ENCODE data around the gene MAGI2. TPM values are rescaled to one million over a fixed set of nuclear protein-coding genes. Genes with fewer than 3 reads are reported as not detected.

MAGI2 gene
- total RNA-seq, 1 donor = 18.8 TPM

DNA sequence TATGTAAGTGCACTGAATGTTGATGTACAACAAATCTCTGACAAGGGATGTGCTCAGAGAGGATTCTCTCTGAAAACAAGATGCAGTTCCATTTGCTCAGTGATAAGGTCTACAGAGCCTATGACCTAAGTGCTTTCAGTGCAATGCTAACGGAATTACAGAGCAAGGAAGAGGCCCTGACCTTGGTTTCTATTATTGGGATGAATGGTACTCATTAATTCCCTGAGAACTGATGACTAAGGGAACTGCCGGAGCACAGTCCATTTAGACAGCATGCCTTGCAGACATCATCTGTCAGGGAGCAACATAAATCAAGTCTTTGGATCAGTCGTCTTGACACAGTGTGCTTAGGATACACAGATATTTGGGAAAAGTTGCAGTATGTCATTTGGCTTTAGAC is 1314.1 kb downstream of the MAGI2 start:
- no peaks in the 10 kb centered on the region for H4K20me1 ChIP-seq (ENCODE audit: insufficient read depth, low read length)
- peaks cover 23% of the 10 kb centered on the region for H3K4me1 ChIP-seq (ENCODE audit: insufficient read depth, low read length)
- no peak overlapping the region for H3K4me3 ChIP-seq (ENCODE audit: insufficient read depth, low read length)
- TF ChIP-seq, protein P1, sequence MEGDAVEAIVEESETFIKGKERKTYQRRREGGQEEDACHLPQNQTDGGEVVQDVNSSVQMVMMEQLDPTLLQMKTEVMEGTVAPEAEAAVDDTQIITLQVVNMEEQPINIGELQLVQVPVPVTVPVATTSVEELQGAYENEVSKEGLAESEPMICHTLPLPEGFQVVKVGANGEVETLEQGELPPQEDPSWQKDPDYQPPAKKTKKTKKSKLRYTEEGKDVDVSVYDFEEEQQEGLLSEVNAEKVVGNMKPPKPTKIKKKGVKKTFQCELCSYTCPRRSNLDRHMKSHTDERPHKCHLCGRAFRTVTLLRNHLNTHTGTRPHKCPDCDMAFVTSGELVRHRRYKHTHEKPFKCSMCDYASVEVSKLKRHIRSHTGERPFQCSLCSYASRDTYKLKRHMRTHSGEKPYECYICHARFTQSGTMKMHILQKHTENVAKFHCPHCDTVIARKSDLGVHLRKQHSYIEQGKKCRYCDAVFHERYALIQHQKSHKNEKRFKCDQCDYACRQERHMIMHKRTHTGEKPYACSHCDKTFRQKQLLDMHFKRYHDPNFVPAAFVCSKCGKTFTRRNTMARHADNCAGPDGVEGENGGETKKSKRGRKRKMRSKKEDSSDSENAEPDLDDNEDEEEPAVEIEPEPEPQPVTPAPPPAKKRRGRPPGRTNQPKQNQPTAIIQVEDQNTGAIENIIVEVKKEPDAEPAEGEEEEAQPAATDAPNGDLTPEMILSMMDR (IDR thresholded peaks at IDR 0.05; ENCODE audit: extremely low read depth, low read depth, low read length) = no peak
- no peaks in the 10 kb centered on the region for H3K9me3 ChIP-seq (ENCODE audit: low read depth, low read length)
- H3K4me2 ChIP-seq (ENCODE audit: insufficient read depth, low read length) = no peak overlapping the region
- DNase-seq (ENCODE audit: insufficient read length, low spot score, missing footprints) = peak; percentile 66
- no peaks in the 10 kb centered on the region for H3K36me3 ChIP-seq (ENCODE audit: insufficient read depth, low read length)
- H2AFZ ChIP-seq (ENCODE audit: low read length) = no peak overlapping the region
- no peak overlapping the region for H3K27ac ChIP-seq (ENCODE audit: low read depth, low read length)
- H3K27me3 ChIP-seq (ENCODE audit: insufficient read depth, low read length) = no peaks in the 10 kb centered on the region
- H3K79me2 ChIP-seq (ENCODE audit: insufficient read depth, low read length) = no peaks in the 10 kb centered on the region

DNA sequence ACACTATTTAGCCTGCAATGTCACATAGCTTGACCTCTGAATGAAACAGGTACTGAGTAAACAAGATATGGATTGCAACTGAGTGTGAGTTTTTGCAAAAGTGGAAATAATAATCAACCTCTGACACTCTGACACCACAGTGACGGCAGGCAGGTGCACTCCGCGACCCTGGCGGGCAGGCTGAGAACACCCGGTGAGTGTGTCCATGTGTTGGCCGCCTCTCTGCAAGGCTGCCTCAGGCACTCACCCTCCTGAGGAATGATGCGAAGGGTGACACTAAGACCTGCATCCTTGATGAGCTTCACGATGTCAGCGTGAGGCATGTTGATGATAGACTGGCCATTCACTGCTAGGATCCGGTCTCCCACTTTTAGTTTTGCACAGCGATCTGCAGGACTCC is 1318.7 kb downstream of the MAGI2 start:
- H3K4me1 ChIP-seq (ENCODE audit: insufficient read depth, low read length) = peaks cover 9% of the 10 kb centered on the region

DNA sequence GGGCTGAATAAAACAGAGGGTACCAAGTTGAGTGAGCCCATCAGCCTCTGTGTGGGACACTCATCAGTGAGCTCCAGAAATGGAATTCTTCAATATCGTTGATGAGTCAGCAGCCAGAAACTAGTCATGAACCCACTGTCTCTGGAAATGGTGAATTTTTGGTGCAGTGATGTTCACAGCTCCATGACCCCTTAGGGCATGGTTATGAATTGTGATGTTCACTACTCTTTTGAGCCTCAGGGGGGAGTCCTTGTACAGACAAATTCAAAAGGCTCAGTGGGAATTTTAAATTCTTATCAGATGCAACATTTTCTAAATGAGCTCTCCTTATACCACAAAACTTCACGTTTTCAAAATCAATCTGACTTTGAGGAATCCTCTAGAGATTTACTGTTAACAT is 1319.2 kb downstream of the MAGI2 start:
- peaks cover 4% of the 10 kb centered on the region for H3K4me1 ChIP-seq (ENCODE audit: insufficient read depth, low read length)
- H3K36me3 ChIP-seq (ENCODE audit: insufficient read depth, low read length) = no peaks in the 10 kb centered on the region
- TF ChIP-seq, protein P1 (IDR thresholded peaks at IDR 0.05; ENCODE audit: extremely low read depth, low read depth, low read length) = peak; percentile 75
- no peak overlapping the region for H2AFZ ChIP-seq (ENCODE audit: low read length)
- H3K4me2 ChIP-seq (ENCODE audit: insufficient read depth, low read length) = no peak overlapping the region
- peak; percentile 90 for DNase-seq (ENCODE audit: insufficient read length, low spot score, missing footprints)
- no peaks in the 10 kb centered on the region for H3K9me3 ChIP-seq (ENCODE audit: low read depth, low read length)
- H3K4me3 ChIP-seq (ENCODE audit: insufficient read depth, low read length) = no peak overlapping the region
- no peaks in the 10 kb centered on the region for H3K79me2 ChIP-seq (ENCODE audit: insufficient read depth, low read length)
- H3K27me3 ChIP-seq (ENCODE audit: insufficient read depth, low read length) = no peaks in the 10 kb centered on the region
- H3K27ac ChIP-seq (ENCODE audit: low read depth, low read length) = no peak overlapping the region
- H4K20me1 ChIP-seq (ENCODE audit: insufficient read depth, low read length) = no peaks in the 10 kb centered on the region

More for the DNA sequence above, 1318.7 kb downstream of the MAGI2 start:
- Histone ChIP-seq H4K20me1 (ENCODE audit: insufficient read depth, low read length) (no peaks in the 10 kb centered on the region), H3K27ac (ENCODE audit: low read depth, low read length) (no peak overlapping the region), H3K4me2 (ENCODE audit: insufficient read depth, low read length) (no peak overlapping the region), H2AFZ (ENCODE audit: low read length) (no peak overlapping the region), H3K9me3 (ENCODE audit: low read depth, low read length) (no peaks in the 10 kb centered on the region), H3K79me2 (ENCODE audit: insufficient read depth, low read length) (no peaks in the 10 kb centered on the region), H3K4me3 (ENCODE audit: insufficient read depth, low read length) (no peak overlapping the region), H3K27me3 (ENCODE audit: insufficient read depth, low read length) (no peaks in the 10 kb centered on the region), H3K36me3 (ENCODE audit: insufficient read depth, low read length) (no peaks in the 10 kb centered on the region)
- TF ChIP-seq, protein P1 (IDR thresholded peaks at IDR 0.05; ENCODE audit: extremely low read depth, low read depth, low read length) = no peak
- no peak for DNase-seq (ENCODE audit: insufficient read length, low spot score, missing footprints)

DNA sequence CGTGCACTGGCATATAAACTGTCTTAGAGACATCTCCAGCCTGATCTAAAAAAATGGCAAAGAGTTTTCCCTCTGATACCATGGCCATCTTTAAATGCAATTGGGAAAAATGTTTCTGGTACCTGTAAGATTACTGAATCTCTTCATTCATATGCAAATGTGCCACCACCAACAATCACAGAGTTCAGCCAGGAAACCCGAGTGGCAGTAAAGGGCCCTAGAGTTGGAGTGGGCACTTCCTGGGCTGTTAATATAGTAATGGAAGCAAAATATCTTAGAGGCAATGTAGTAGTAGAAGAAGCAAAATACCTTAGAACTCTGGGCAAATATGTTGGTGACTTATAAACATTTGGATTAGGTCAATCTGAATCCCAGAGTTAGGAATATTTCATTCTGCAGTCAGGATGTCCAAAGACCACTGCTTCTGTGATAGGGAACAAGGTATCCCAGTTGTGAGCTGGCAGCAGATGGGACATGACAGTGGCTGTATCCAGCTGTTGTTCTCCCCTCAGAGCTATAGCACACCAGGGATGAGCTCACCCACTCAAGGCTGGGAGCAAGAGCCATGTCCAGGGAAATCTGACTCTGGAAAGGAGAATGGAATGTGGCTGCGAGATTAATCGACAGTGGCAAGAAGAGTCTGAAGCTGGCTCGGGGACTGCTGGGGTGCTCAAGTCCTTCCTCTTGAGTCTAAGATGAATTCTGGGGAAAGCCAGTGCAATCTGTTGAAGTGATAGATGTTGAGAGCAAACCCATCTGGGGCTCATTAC is 1322.8 kb downstream of the MAGI2 start:
- peaks cover 2% of the 10 kb centered on the region for H3K4me1 ChIP-seq (ENCODE audit: insufficient read depth, low read length)
- DNase-seq (ENCODE audit: insufficient read length, low spot score, missing footprints) = peak; percentile 49
- H3K27me3 ChIP-seq (ENCODE audit: insufficient read depth, low read length) = no peaks in the 10 kb centered on the region
- H3K4me2 ChIP-seq (ENCODE audit: insufficient read depth, low read length) = no peak overlapping the region
- H3K36me3 ChIP-seq (ENCODE audit: insufficient read depth, low read length) = no peaks in the 10 kb centered on the region
- no peaks in the 10 kb centered on the region for H3K79me2 ChIP-seq (ENCODE audit: insufficient read depth, low read length)
- H3K4me3 ChIP-seq (ENCODE audit: insufficient read depth, low read length) = no peak overlapping the region
- no peaks in the 10 kb centered on the region for H4K20me1 ChIP-seq (ENCODE audit: insufficient read depth, low read length)
- H2AFZ ChIP-seq (ENCODE audit: low read length) = no peak overlapping the region
- no peak overlapping the region for H3K27ac ChIP-seq (ENCODE audit: low read depth, low read length)
- TF ChIP-seq, protein P1 (IDR thresholded peaks at IDR 0.05; ENCODE audit: extremely low read depth, low read depth, low read length) = no peak
- H3K9me3 ChIP-seq (ENCODE audit: low read depth, low read length) = no peaks in the 10 kb centered on the region

All from osteoblast (primary cell).